A549 (cell line): ENCODE data around the gene SSBP2. TPM values are rescaled to one million over a fixed set of nuclear protein-coding genes. Genes with fewer than 3 reads are reported as not detected.
"Not testable (repeated sequence)": the region's sequence is repeated elsewhere in the genome, so short reads cannot be mapped to it uniquely, and the experiment has no call there.

Experiments
- ATAC-seq, 2 experiments: fragments of 200-7000 bp in 1 of 2; fragments of >200 bp in 1 of 2; cut with Nextera tagmentation in 1 of 2; cut with Tn5 transposase in 1 of 2; 3 replicates each; pipeline versions ENCODE4 v1.8.0 to v1.9.1; 2018 to 2020; ENCODE audit warnings: mild to moderate bottlenecking in 1 of 2, moderate library complexity in 1 of 2
- CTCF ChIA-PET: fragments of 300-600 bp; sonication (Branson Sonifier 250); formaldehyde crosslinking; extraction: SDS; loops from one replicate; lab custom pipeline; 2021; ENCODE audit warnings: antibody characterized with exemption, inconsistent platforms; lab: Yijun Ruan, JAX
- POLR2A ChIA-PET: fragments of 350-600 bp; formaldehyde crosslinking; extraction: SDS; loops from one replicate; lab custom pipeline; 2021; ENCODE audit warnings: antibody characterized with exemption, inconsistent platforms; lab: Yijun Ruan, JAX
- DNase-seq, 2 experiments: peaks; one replicate each; pipeline versions ENCODE4 v3.0.0 to v3.0.0-alpha.2; 2011 to 2016; ENCODE audit warnings: low read depth in 1 of 2, low spot score in 1 of 2
- FAIRE-seq: peaks from 2 replicates; lab custom pipeline; 2011; peaks lifted over from hg19 to GRCh38; lab: Jason Lieb, UNC
- H3K27ac ChIP-seq, 2 experiments: fragments of >200 bp; sonication (Bioruptor Twin); formaldehyde crosslinking; 3 replicates each; pipeline ENCODE4 v1.5.1; 2016 to 2017
- H3K4me1 ChIP-seq: fragments of >200 bp; sonication (Bioruptor Twin); formaldehyde crosslinking; 3 replicates; pipeline ENCODE4 v1.6.1; 2016
- H3K4me2 ChIP-seq: fragments of >200 bp; sonication (Bioruptor Twin); formaldehyde crosslinking; 3 replicates; pipeline ENCODE4 v1.6.1; 2016
- H3K4me3 ChIP-seq: fragments of >200 bp; sonication (Bioruptor Twin); formaldehyde crosslinking; 3 replicates; pipeline ENCODE4 v1.5.1; 2016
- H3K9me3 ChIP-seq: fragments of >200 bp; sonication (Bioruptor Twin); formaldehyde crosslinking; 3 replicates; pipeline ENCODE4 v1.6.1; 2016
- BHLHE40 ChIP-seq: IDR thresholded peaks from 2 replicates; pipeline ENCODE4 v1.6.1; 2012; ENCODE audit warnings: low read depth, low read length, inconsistent platforms
- CBX2 ChIP-seq: fragments of 200-600 bp; sonication (generic); IDR thresholded peaks from 2 replicates; pipeline ENCODE4 v1.6.1; 2016; ENCODE audit warnings: low read depth, mild to moderate bottlenecking, borderline replicate concordance
- CEBPB ChIP-seq, 2 experiments: fragments of >200 bp in 1 of 2; sonication (Bioruptor Twin) in 1 of 2; formaldehyde crosslinking in 1 of 2; IDR thresholded peaks; 2 replicates each; pipeline ENCODE4 v1.6.1; 2012 to 2016
- CHD4 ChIP-seq: fragments of 200-600 bp; sonication (generic); IDR thresholded peaks from 2 replicates; pipeline ENCODE4 v1.6.1; 2016; ENCODE audit warnings: antibody characterized with exemption, mild to moderate bottlenecking, borderline replicate concordance
- CTCF ChIP-seq: fragments of >200 bp; sonication (Bioruptor Twin); formaldehyde crosslinking; IDR thresholded peaks from 3 replicates; pipeline ENCODE4 v1.5.1; 2016
- E2F6 ChIP-seq: IDR thresholded peaks from 2 replicates; pipeline ENCODE4 v1.6.1; 2012; ENCODE audit warnings: low read depth, borderline replicate concordance
- EHF ChIP-seq: fragments of 250-450 bp; sonication (Bioruptor Pico); IDR thresholded peaks from 2 replicates; pipeline ENCODE4 v1.5.0; 2020; ENCODE audit warnings: mild to moderate bottlenecking
- EHMT2 ChIP-seq: fragments of 200-600 bp; sonication (generic); IDR thresholded peaks from 2 replicates; pipeline ENCODE4 v1.6.1; 2016; ENCODE audit warnings: antibody characterized with exemption, low read depth, mild to moderate bottlenecking, moderate library complexity
- ELK1 ChIP-seq: fragments of 150-350 bp; IDR thresholded peaks from 2 replicates; pipeline ENCODE4 v1.6.1; 2014; ENCODE audit warnings: low read depth, mild to moderate bottlenecking, low read length
- ESRRA ChIP-seq: fragments of 150-350 bp; IDR thresholded peaks from 2 replicates; pipeline ENCODE4 v1.6.1; 2014; ENCODE audit warnings: mild to moderate bottlenecking, low read length, borderline replicate concordance
- FOXS1 ChIP-seq: fragments of 250-450 bp; sonication (Bioruptor Pico); IDR thresholded peaks from 2 replicates; pipeline ENCODE4 v1.5.0; 2020; ENCODE audit warnings: mild to moderate bottlenecking, moderate library complexity
- HEYL ChIP-seq: fragments of 250-450 bp; sonication (Bioruptor Pico); IDR thresholded peaks from 2 replicates; pipeline ENCODE4 v1.8.0; 2021; ENCODE audit warnings: mild to moderate bottlenecking, moderate library complexity
- HOXB13 ChIP-seq: fragments of 250-450 bp; sonication (Bioruptor Pico); IDR thresholded peaks from 2 replicates; pipeline ENCODE4 v1.5.0; 2020; ENCODE audit warnings: low read depth, mild to moderate bottlenecking, moderate library complexity
- JUN ChIP-seq, 2 experiments: fragments of >200 bp; sonication (Bioruptor Twin); formaldehyde crosslinking; IDR thresholded peaks; 2 replicates in 1 of 2; 3 replicates in 1 of 2; pipeline ENCODE4 v1.6.1; 2016 to 2017
- MYC ChIP-seq: IDR thresholded peaks from 2 replicates; pipeline ENCODE4 v1.6.1; 2012; ENCODE audit warnings: mild to moderate bottlenecking, inconsistent platforms, low read length, improper control_type of control experiment, borderline replicate concordance
- NFE2L2 ChIP-seq: fragments of 150-350 bp; conservative IDR thresholded peaks from 2 replicates; pipeline ENCODE4 v1.6.1; 2014; ENCODE audit warnings: low read length
- PBX3 ChIP-seq: IDR thresholded peaks from 2 replicates; pipeline ENCODE4 v1.6.1; 2012
- PHF8 ChIP-seq: fragments of 200-600 bp; sonication (generic); IDR thresholded peaks from 2 replicates; pipeline ENCODE4 v1.6.1; 2016; ENCODE audit warnings: low read depth, mild to moderate bottlenecking, antibody characterized with exemption, moderate library complexity, borderline replicate concordance
- POLR2A ChIP-seq: IDR thresholded peaks from 2 replicates; pipeline ENCODE4 v1.6.1; 2012; ENCODE audit warnings: mild to moderate bottlenecking, low read length
- POLR2AphosphoS2 ChIP-seq: conservative IDR thresholded peaks from 2 replicates; pipeline ENCODE4 v1.6.1; 2012; ENCODE audit warnings: low read length, improper control_type of control experiment, inconsistent platforms
- RCOR1 ChIP-seq: fragments of 150-350 bp; IDR thresholded peaks from 2 replicates; pipeline ENCODE4 v1.6.1; 2014; ENCODE audit warnings: antibody characterized with exemption, low read length, low read depth
- ZNF302 ChIP-seq: fragments of 250-450 bp; sonication (Bioruptor Pico); IDR thresholded peaks from 2 replicates; pipeline ENCODE4 v1.9.0; 2021; ENCODE audit warnings: inconsistent platforms, mild to moderate bottlenecking, moderate library complexity
- ZSCAN20 ChIP-seq: fragments of 250-450 bp; sonication (Bioruptor Pico); IDR thresholded peaks from 2 replicates; pipeline ENCODE4 v1.8.0; 2022; ENCODE audit warnings: mild to moderate bottlenecking, moderate library complexity
- WGBS: methylation state at CpG from one replicate; pipeline ENCODE4 v1.1.6; 2017; ENCODE audit errors: missing lambda C conversion rate; 5-methylcytosine and 5-hydroxymethylcytosine counted together
- polyA plus RNA-seq, 4 experiments: library from polyadenylated mRNA; depleted of rRNA in 3 of 4; stranded (reverse); fragments of >200 nt; fragmentation: RNase III in 1 of 4; extraction: RNeasy Plus Mini Kit Qiagen cat#74134 plus additional on column Dnase treatment in 1 of 4; gene quantifications; 2 replicates in 3 of 4; 3 replicates in 1 of 4; pipeline ENCODE4 v1.2.3, GENCODE V29; 2011 to 2017
- TF ChIP-seq, protein P1 (sequence below): IDR thresholded peaks from 2 replicates; pipeline ENCODE4 v1.6.1; 2012

SSBP2 gene
- polyA plus RNA-seq, 2 of the 4 experiments (the other 2 are of a cell fraction): 4.5 to 14.2 TPM

- CTCF ChIA-PET: no interaction called here
Observed at GRCh38 chr5:81409361-81409760, 341.5 kb downstream of the SSBP2 start.

DNA sequence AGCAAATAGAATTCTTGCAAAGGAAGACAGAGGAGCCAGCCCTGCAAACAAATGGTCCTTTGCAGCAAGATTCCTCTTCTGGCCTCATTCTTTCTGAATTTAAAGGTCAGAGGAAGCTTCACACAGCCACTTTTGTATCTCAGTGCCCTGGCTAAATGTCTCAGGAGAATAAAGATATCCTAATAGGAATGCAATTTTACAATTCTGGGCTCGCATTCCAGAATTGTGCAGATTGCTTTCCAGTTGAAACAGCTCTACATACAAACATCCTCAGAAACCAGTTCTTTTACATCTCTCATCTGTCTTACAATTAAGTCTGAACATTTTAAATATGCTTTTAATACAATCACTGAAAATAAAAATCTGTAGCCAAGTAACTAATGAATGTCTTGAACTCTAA, 342.4 kb downstream of the SSBP2 start:
- no peak overlapping the region; the same call in 2 of the 3 replicates for H3K4me2 ChIP-seq
- peaks cover 19% of the 10 kb centered on the region; the same call in 2 of the 3 replicates for H3K4me1 ChIP-seq
- POLR2A ChIA-PET: no interaction called here
- no peak overlapping the region for H3K27ac ChIP-seq
- DNase-seq (no peak), ATAC-seq (no peak), FAIRE-seq (no peak)
- H3K4me3 ChIP-seq: no peak overlapping the region
- no peaks in the 10 kb centered on the region for H3K9me3 ChIP-seq
- 97% methylated on average over 1 of the region's 1 CpG for WGBS
- CTCF ChIA-PET: interaction anchor here (0.8 kb wide), 1 partner anchor 9 kb away, joined by 3 read pairs; no protein-coding TSS in a partner anchor
- TF ChIP-seq ELK1 (no peak), POLR2A (no peak), EHMT2 (no peak), PHF8 (no peak), ESRRA (no peak), ZSCAN20 (CRISPR knock-in tag) (no peak), CHD4 (no peak), MYC (no peak), BHLHE40 (no peak), FOXS1 (CRISPR knock-in tag) (no peak), RCOR1 (no peak), CBX2 (no peak), POLR2AphosphoS2 (no peak)

More at GRCh38 chr5:81409361-81409760, 341.5 kb downstream of the SSBP2 start:
- ATAC-seq (no peak), DNase-seq (no peak), FAIRE-seq (no peak)
- Histone ChIP-seq H3K27ac (no peak overlapping the region), H3K4me2 (0 out of 3 replicates have a peak overlapping the region, but pooled peaks have one; percentile 12), H3K4me1 (peaks cover 19% of the 10 kb centered on the region; the same call in 2 of the 3 replicates), H3K9me3 (no peaks in the 10 kb centered on the region), H3K4me3 (no peak overlapping the region)
- WGBS: 89% methylated on average over 2 of the region's 2 CpGs
- TF ChIP-seq HEYL (CRISPR knock-in tag): no peak
- TF ChIP-seq JUN (IDR thresholded peaks at IDR 0.05): no peak
- TF ChIP-seq HOXB13 (CRISPR knock-in tag): no peak
- TF ChIP-seq, protein P1, sequence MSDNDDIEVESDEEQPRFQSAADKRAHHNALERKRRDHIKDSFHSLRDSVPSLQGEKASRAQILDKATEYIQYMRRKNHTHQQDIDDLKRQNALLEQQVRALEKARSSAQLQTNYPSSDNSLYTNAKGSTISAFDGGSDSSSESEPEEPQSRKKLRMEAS: no peak
- TF ChIP-seq CBX2: no peak
- POLR2A ChIA-PET: no interaction called here

- H3K27ac ChIP-seq, ATAC-seq, FAIRE-seq, H3K4me3 ChIP-seq, H3K9me3 ChIP-seq, DNase-seq, POLR2A ChIA-PET, H3K4me2 ChIP-seq: not testable (repeated sequence)
- H3K4me1 ChIP-seq: peaks cover 19% of the 10 kb centered on the region; the same call in 2 of the 3 replicates
- WGBS: 73% methylated on average over 4 of the region's 4 CpGs
- CTCF ChIA-PET: interaction anchor here (0.8 kb wide), 1 partner anchor 8 kb away, joined by 3 read pairs; no protein-coding TSS in a partner anchor
Observed at GRCh38 chr5:81407811-81408210, 343.1 kb downstream of the SSBP2 start.

- Histone ChIP-seq H3K4me2 (no peak overlapping the region), H3K4me1 (peaks cover 19% of the 10 kb centered on the region; the same call in 2 of the 3 replicates), H3K9me3 (no peaks in the 10 kb centered on the region), H3K27ac (no peak overlapping the region), H3K4me3 (no peak overlapping the region)
- DNase-seq (no peak), FAIRE-seq (no peak), ATAC-seq (no peak)
- ChIA-PET POLR2A (interaction anchor here (0.5 kb wide), 1 partner anchor 225 kb away, joined by 3 read pairs; no protein-coding TSS in a partner anchor), CTCF (no interaction called here)
- WGBS: 80% methylated on average over 7 of the region's 7 CpGs
- no peak for TF ChIP-seq HEYL (CRISPR knock-in tag)
- no peak for TF ChIP-seq ESRRA
- TF ChIP-seq POLR2A: no peak
- TF ChIP-seq NFE2L2: no peak
- no peak for TF ChIP-seq EHF (CRISPR knock-in tag)
- TF ChIP-seq E2F6: no peak
- TF ChIP-seq, protein P1: no peak
- TF ChIP-seq CTCF: no peak
- TF ChIP-seq PBX3: no peak
- TF ChIP-seq ZNF302 (CRISPR knock-in tag): no peak
- no peak for TF ChIP-seq CEBPB (IDR thresholded peaks at IDR 0.05)
Observed at GRCh38 chr5:81405126-81405891, 345.6 kb downstream of the SSBP2 start.
